Measurements from ENCODE around the gene RSPH6A.

DNA sequence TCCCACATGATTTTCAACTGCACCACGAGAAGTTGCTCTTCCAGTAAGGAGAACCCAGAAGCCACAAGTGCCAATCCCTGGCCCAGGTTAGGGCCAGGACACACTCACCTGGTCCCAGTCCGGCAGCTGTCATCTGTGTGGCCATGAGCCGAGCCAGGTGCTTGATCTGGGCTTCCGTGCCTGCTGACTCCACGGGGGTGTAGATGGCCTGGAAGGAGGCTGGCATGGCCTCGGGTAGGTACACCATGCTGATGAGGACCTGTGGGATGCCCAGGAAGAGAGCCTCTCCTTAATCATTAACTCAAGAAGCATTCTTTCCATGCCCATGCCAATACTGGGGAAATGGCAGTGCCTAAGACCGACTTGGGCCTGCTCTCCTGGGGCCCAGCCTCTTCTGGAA, 19.9 kb upstream of the RSPH6A start:
- no peak for TF ChIP-seq POLR2A (IDR thresholded peaks at IDR 0.05)
- TF ChIP-seq, protein P1, sequence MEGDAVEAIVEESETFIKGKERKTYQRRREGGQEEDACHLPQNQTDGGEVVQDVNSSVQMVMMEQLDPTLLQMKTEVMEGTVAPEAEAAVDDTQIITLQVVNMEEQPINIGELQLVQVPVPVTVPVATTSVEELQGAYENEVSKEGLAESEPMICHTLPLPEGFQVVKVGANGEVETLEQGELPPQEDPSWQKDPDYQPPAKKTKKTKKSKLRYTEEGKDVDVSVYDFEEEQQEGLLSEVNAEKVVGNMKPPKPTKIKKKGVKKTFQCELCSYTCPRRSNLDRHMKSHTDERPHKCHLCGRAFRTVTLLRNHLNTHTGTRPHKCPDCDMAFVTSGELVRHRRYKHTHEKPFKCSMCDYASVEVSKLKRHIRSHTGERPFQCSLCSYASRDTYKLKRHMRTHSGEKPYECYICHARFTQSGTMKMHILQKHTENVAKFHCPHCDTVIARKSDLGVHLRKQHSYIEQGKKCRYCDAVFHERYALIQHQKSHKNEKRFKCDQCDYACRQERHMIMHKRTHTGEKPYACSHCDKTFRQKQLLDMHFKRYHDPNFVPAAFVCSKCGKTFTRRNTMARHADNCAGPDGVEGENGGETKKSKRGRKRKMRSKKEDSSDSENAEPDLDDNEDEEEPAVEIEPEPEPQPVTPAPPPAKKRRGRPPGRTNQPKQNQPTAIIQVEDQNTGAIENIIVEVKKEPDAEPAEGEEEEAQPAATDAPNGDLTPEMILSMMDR (IDR thresholded peaks at IDR 0.05) = no peak

All from lower leg skin (tissue), 3 donors.